Activated CD8-positive, alpha-beta memory T cell treated with anti-CD3 and anti-CD28 coated beads for 4 hours (primary cell): ENCODE measurements around the gene PPP1R12A.
A peak's percentile ranks its signal among the peaks of the same experiment; 100 is the strongest.

Experiments
- DNase-seq, 2 donors: peaks; one replicate each; pipeline ENCODE4 v3.0.0-alpha.2; 2020; ENCODE audit warnings: low read depth in 2 of 2

Gene PPP1R12A

DNA sequence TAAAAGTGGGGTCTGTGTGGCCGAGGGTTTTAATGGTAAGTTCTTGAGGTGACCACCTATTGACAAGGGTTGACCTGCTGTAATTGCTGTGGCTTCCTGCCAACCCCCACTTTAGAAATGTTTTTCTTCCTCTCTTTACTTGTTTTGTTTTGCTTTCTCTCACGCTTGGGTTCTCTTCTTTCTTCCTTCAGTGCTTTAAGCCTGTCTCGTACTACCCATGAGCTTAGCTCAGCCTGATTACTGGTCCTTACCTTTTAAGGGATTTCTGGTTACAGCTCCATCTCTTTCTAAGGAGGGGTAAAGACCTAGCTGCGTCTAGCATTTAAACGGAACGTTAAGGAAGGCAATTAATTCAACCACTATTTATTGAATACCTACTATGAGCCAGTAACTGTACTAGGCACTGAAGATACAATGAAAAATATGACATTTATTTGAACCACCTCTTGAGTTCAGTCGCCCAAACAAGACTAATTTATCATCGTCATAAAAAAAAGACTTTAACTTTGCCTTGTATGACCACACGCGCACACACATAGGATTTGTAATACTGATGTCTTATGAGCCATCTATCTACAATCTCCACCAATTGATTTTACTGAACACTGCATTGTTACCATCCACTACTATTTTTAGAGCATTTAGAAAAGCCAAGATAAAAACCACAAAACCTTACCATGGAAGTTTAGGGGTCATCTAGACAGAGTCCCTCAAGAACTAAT lies 888 bp upstream of the PPP1R12A start:
- no peak for DNase-seq

DNA sequence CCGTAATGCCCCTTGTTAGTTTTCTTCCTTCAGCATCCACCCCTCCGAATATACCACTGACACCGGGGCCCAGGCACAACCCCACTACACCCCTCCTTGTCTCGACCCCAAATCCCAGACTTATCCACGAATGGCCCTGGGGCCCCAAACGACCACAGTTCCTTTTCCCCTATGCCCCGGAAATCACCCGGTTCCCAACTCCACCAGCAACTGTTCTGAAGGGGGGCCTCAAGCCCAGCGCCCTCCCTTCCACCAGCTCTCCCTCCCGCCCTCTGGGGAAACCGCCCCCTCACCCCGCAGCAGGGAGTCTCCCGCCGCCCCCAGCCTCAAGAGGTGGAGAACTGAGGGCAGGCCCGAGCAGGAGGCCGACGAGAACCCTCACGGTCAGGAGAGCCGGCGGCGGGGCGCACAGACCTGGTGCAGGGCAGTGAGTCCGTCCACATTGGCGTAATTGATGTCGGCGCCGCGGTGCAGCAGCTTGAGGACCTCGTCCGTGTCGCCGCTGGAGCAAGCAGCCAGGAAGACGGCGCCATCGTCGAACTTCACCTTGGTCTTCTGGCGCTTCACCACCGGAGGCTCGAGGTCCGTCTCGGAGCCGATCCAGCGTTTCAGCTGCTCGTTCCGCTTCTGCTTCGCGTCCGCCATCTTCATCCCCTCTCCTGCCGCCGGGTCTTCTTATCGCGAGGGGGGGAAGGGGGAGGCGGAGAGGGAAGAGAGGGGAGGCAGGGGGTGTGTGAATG lies 446 bp downstream of the PPP1R12A start:
- peak; percentile 14 to 18 for DNase-seq

DNA sequence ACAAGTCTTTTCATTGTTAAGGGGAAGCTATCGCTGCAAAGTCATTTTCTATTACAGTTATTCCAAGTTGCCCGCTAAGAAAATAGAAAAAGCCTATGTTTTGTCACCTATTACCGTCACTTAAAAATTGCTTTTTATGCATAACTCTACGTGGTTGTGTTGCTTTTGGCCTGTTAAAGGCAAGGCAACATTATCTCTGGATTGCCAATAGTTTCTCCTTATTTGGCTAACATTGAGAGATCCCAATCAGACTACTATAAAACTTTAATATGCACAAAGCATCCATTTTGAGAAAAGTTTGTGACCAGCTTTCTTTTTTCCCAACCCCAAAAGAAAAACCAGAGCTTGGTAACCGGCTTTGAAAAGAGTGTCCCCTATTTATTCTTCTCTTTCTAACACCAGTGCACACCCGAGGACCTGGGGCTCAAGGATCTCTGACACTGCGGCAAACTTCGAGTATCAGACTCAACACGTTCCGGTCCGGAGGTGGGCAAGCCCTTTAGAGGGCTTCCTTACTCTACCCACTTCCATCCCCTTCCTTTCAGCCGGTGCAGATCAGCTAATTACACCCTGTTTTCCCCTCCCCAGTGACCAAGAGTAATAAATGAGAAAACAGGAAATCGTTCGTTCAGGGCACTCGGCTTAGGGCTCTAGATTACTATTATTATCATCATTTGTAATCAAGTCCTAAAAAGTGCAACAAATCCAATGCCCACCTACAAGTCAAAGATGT lies 1.2 kb downstream of the PPP1R12A start:
- DNase-seq: no peak

DNA sequence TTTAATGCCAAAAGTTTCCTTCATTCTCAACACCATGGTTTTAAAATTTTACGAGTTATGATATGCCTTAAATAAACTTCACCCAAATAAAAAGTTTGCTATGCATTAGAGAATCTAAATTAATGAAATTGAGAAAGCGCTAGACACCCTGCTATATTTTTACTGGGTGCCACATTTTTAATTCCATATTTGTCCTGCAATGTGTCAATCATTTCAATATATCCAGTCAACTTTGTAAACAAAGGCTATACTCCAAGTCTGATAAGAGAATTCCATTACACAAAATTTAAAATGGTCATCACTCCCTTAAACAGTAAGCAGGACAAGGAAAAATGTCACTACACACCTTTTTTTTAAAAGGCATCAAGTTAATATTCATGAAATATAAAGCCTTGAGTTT lies 1.9 kb downstream of the PPP1R12A start:
- no peak for DNase-seq

DNA sequence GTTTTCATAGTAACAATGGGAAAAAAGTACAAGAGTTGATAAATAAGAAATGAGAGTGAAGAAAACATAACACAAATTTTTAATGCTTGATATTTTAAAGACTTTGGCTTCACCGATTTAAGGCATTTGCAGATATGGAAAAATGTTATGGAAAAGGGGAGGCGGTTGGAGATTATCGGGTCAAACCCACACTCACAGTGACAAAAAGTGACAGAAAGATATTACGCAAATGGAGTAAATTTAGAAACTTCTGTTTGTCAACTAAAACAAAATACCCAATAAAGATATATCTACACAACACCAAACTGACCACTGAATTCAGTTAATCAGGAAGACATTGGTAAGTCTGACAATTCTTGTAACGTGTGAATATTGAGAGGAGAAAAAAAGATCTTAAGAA lies 2.5 kb downstream of the PPP1R12A start:
- DNase-seq: no peak

DNA sequence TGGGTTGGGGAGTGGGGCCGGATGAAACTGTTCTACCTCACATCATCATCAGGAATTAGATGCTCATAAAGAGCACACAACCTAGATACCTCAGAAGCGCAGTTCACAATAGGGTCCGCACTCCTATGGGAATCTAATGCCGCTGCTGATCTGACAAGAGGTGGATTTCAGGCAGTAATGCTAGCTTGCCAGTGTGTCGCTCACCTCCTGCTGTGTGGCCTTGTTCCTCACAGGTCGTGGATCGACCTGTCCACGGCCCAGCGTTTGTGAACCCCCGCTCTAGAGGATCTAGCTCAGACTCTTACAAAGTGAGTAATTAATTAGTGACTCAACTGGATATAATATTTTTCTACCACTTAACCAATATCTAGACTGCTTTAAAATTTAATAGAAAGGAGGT lies 5.8 kb downstream of the PPP1R12A start:
- DNase-seq: no peak

DNA sequence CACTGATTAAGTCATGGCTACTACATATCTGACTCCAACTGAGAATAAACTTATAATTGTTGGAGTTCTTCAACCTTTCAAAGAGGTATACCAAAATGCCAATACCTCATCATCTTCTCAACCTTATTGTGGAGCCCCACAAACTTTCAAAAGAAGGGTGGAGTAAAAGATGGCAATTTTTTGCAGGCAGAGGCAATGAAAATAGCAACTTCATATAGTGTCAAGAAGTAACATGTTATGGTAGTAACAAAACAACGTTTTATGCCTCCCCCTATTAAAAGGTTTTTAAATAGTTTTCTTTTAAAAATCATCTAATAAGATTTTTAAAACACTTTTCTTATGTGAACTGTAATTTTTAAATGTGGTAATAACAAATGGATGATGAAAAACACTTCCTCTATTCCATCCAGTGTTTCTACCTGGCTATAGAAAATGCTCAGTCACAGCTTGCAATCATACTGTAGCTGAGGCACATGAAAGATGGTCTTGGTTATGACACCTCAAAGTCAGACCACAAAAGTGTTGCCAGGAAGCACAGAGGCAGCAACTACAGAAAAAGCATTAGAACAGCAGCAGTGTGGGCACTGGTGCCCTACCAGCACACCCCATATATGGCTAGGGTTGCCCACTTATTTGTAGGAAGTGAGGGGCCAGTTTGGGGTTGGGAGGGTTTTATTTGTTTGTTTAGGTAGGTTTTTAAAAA lies 7.0 kb downstream of the PPP1R12A start:
- peak; percentile 20 to 35 for DNase-seq

DNA sequence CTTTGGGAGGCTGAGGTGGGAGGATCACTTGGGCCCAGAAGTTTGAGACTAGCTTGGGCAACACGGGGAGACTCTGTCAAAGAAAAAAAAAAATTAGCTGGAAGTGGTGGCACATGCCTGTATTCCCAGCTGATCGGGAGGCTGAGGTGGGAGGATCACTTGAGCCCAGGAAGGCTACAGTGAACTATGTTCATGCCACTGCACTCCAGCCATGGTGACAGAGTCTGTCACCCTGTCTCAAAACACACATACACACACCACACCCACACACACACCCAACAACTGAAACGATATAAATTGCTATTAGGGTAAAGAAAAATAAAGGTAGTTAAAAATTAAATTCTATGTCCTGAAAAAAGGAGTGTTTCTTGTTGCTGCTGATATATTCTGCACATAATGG lies 7.9 kb downstream of the PPP1R12A start:
- no peak for DNase-seq

DNA sequence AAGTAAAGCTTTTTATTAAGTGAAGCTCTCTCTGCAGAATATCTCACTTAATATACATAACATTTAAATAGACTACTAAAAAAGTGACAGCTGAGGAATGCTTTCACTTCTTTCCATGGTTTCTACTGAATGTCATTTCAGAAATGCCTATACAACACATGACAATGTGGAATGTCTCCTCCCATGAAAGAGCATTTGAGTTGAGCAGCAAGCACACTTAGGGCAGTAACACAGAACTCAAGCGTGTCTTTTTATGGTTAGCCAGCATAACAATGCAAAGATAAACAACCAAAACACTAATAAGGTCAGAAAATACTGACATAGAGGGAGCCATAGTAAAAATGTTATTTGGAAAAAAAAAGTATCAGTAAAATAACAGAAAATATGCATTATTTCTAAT lies 9.4 kb downstream of the PPP1R12A start:
- no peak for DNase-seq

DNA sequence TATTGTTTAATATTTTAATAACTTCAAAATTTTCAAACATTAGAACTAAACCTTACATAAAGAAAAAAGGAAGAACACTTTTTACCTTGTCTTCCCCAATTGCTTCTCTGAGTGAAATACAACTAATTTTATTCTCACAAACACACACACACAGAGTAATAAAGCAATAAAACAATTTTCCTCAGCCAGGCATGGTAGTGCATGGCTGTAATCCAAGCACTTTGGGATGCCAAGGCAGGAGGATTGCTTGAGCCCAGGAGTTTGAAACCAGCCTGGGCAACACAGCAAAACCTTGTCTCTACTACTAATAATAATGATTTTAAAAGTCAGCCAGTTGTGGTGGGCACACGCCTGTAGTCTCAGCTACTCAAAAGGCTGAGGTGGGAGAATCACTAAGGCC lies 13.1 kb downstream of the PPP1R12A start:
- no peak for DNase-seq

DNA sequence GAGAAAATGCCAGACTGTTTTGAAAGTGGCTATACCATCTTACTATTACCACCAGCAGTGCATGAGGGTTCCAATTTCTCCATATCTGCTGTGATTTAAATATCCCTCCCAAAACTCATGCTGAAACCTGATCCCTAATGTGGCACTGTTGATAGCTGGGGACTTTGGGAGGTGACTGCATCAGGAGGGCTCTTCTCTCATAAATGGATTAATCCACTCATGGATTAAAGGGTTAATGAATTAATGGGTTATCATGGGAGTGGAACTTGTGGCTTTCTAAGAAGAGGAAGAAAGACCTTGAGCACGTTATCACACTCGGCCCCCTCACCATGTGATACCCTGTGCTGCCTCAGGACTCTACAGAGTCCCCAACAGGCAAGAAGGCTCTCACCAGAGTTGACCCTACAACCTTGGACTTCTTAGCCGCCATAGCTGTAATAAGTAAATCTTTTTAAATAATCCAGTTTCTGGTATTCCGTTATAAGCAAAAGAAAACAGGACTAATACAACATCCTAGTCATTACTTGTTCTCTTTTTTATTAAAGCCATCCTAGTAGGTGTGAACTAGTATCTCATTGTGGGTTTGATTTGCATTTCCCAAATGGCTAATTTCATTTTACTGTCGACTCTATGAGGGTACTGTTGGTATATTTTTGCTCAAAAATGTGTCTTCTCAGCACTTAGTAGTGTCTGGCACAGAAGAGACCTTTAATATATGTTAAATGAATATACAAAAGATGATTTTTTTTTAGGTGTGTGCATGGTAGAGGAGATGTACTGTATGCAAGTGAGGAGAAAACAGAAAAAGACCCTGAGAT lies 14.3 kb downstream of the PPP1R12A start:
- DNase-seq: no peak

DNA sequence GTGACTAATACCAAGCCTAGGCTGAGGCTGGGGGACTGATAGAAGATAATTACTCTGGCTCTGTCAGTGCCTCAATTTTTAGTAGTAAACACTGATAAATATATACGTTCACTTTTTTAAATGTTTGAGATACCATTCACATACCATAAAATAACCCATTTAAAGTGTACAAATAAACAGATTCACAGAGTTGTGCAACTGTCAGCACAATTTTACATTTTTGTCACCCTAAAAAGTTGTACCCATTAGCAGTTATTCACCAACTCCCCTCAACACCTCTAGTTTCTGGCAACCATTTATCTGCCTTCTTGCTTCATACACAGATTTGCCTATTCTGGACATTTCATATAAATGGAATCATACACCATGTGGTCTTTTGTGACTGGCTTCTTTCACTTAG lies 15.1 kb downstream of the PPP1R12A start:
- no peak for DNase-seq

DNA sequence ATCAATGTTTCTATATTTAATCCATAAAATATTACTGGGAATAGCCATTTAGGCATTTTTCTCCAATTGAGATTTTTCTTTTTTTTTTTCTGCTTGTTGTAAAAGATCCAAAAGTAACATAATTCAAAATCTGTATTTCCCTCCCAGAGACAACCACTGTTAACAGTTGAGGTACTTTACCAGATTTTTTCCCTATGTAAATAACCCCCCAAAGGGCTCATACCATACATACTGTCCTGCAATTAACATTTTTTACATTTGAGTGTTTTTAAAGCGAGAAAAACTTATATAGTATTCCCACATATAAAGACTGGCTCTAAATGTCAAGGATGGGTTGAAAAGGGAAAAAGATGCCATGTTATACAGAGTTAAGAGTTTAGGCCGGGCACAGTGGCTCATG lies 18.1 kb downstream of the PPP1R12A start:
- no peak for DNase-seq

DNA sequence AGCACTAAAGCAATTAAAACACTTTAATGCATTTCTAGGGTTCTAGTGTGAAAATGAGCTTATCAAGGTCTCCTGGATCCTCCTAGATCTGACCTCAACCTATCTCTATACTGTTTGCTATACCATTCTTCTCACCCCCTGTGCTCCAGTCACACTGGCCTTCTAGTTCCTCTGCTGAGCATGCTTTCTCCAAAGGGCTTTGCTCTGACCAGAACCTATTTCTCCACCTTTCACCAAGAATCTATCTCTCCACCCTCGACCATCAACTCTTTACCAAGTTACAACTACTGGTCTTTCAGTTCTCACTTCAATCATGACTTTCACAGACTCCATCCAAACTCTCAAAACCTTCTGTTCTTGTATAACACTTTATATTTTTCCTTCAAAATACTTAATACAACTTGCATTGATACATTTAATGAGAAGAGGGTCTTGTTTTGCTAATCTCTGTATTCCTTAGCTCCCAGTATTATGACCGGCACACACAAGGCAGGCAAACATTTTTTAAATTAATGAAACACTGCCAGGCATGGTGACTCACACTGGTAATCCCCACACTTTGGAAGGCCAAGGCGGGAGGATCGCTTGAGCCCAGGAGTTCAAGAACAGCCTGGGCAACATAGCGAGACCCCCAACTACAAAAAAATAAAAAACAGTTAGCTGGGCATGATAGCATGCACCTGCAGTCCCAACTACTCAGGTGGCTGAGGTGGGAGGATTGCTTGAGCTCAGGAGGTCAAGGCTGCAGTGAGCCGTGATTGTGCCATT lies 22.8 kb downstream of the PPP1R12A start:
- DNase-seq: no peak

DNA sequence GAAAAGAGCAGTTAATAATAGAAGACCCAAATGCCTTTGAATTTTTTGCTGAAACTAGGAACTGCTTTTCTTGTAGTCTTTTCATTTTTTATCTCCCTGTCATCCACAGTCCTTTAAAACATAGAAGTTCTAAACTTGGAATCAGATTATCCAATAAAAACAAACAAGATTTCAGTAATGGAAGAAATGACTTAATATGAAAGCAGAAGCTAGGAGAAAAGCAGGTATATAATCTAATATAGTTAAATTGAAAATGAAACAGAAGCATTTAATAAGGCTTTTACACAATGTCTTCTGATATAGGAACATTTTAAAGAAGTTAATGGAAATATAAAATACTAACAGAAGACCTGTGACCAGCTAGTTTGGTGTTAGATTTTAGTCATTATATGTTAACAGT lies 26.5 kb downstream of the PPP1R12A start:
- DNase-seq: no peak

DNA sequence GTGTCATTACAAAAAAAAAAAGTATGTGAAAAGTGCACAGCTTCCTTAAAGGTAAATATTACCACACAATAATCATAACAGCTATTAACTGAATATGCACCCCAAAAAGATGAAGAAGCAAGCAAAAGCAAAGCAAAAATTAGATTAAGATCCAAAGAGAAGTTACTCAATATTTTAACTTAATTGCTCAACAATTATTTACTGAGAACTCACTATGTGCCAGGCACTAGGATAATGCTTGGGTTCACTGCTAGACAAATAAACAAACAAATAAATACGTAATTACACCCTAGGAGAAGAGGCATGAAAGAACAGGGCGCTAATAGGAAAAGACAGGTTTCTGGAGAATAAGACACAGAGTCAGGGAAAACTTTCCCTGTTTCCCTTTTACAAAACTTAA lies 33.4 kb downstream of the PPP1R12A start:
- DNase-seq: no peak

DNA sequence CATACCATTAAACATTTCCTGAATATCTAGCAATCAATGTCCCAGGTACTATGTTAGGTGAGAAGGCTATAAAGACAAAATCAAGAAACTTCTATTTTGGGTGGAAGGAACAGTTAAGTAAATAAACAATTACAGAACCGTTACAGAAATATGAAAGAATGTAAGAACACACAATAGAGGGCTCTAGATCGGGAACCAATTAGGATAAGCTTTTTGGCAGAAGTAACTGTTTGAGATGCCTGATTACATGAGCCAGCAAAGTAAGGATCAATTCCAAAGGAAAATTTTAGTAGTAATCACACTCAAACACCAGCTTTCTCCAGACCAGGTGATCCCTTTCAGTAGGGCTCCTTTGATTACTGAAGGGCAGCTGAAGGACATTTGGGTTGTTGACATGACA lies 33.9 kb downstream of the PPP1R12A start:
- no peak for DNase-seq

DNA sequence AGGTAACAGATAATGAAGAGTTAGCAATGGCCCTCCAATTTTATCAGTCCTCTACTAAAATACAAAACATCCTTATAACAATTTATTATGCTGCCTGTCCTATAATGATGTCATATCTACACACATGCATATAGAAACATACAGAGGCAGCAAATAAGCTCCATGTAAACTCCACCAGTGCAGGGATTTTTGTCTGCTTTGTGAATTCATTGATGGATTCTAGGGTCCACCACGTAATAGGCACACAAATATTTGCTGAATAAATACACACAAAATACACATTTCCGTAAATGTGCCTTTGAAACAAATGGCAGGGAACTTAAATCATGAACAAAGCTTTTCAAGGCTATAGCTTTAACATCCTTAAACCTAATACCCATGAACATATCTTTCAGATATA lies 34.7 kb downstream of the PPP1R12A start:
- DNase-seq: no peak

DNA sequence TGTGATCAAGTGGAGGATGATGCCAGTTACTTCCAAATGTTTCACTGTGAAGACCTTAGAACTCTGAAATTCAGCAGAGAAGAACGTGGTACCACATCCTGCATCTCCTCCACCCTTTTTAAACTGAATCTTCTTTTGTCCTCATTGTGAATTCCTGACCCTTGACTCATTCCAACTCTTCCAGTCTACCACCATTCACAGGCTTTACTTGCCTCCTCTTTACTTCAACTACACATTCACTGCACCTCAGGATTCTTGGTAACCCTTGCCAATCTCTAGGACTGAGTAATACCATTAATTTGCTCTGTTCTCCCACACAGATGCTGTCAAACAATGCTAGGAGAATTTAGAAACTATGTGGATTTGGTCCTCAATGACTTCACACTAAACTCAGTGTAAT lies 37.3 kb downstream of the PPP1R12A start:
- DNase-seq: no peak

DNA sequence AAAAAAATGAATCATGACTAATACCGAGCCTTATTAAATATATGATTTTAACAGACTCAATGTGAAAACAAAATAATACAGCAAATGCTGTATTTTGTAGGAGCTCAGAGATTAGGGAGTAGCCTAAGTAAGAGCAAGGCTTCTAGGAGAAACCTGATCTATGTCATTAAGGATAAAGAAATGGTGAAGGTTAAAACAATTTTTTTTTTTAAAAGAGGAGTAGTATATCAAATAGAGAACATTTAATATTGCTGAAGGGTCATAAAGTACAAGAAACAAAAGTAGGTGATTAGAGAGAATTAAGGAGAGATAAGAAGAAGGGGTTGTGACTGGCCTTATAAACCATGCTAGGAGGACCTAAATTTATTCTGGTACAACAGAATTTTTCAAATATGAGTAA lies 39.1 kb downstream of the PPP1R12A start:
- DNase-seq: no peak

DNA sequence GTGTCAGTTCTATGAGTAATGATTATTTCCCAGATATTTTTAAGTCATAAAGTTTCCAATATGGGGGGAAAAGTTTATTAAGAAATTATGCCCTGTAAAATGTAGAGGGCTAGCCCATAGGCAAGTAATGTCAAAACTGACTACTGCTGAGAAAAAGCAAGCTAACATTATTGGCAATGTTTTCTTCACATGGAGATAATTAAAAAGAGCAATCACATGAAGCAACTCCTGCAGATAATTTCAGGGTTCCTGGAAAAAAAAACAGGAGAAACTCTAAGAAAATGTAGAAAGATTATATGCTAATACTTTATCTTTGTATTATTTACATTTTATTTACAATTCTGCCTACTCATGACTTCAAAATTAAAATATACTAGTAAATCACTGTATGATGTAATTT lies 39.8 kb downstream of the PPP1R12A start:
- DNase-seq: no peak
